Measurements from ENCODE around the gene CAMKMT. TPM values are rescaled to one million over a fixed set of nuclear protein-coding genes. Genes with fewer than 3 reads are reported as not detected.

Gene CAMKMT
- total RNA-seq, 2 experiments from 2014 or later, result 25.7 to 27.4 TPM

- H3K36me3 ChIP-seq (ENCODE audit: insufficient read depth, low read length), result peaks cover 38% of the 10 kb centered on the region
- no peaks in the 10 kb centered on the region for H4K20me1 ChIP-seq (ENCODE audit: insufficient read depth, low read length)
- TF ChIP-seq EZH2phosphoT487 (IDR thresholded peaks at IDR 0.05; ENCODE audit: borderline replicate concordance, low read depth, low read length), result no peak
- TF ChIP-seq CTCF (conservative IDR thresholded peaks at IDR 0.05; ENCODE audit: low read length), result no peak
- intact Hi-C loops (cut with micrococcal nuclease; ENCODE audit: unreplicated experiment), result no loop called here
- ChIA-PET POLR2A (interaction anchor here (0.7 kb wide), 1 partner anchor 13 kb away, joined by 3 read pairs; no protein-coding TSS in a partner anchor), CTCF (ENCODE audit: unreplicated experiment) (no interaction called here)
- H2AFZ ChIP-seq (ENCODE audit: low read length), result no peak overlapping the region
- H3K27ac ChIP-seq (ENCODE audit: low read depth, low read length, poor library complexity, severe bottlenecking), result no peak overlapping the region
- no peaks in the 10 kb centered on the region for H3K79me2 ChIP-seq (ENCODE audit: insufficient read depth, low read depth, low read length)
- no peak overlapping the region for H3K4me3 ChIP-seq (ENCODE audit: low read depth, low read length, poor library complexity, severe bottlenecking)
- H3K9me3 ChIP-seq (ENCODE audit: low read length), result peaks cover 9% of the 10 kb centered on the region
- no TSS peak for BruUV-seq (replicated peaks)
- no peaks in the 10 kb centered on the region for H3K4me1 ChIP-seq (ENCODE audit: insufficient read depth, low read length, poor library complexity, severe bottlenecking)
- no peaks in the 10 kb centered on the region for H3K9me2 ChIP-seq (ENCODE audit: insufficient read depth, low read length)
- DNase-seq (ENCODE audit: low spot score), result no peak
- no peak overlapping the region for H3K4me2 ChIP-seq (ENCODE audit: low read length)
These were observed 45.8 kb upstream of the CAMKMT start for GRCh38 chr2:44315945-44316344.

GRCh38 chr2:44320832-44321231 lies 40.9 kb upstream of the CAMKMT start:
- intact Hi-C loops (cut with micrococcal nuclease; ENCODE audit: unreplicated experiment), result no loop called here
- TF ChIP-seq CTCF (conservative IDR thresholded peaks at IDR 0.05; ENCODE audit: low read length), result no peak
- no peak for TF ChIP-seq EZH2phosphoT487 (IDR thresholded peaks at IDR 0.05; ENCODE audit: borderline replicate concordance, low read depth, low read length)
- Histone ChIP-seq H4K20me1 (ENCODE audit: insufficient read depth, low read length) (no peaks in the 10 kb centered on the region), H3K4me2 (ENCODE audit: low read length) (no peak overlapping the region), H3K9me3 (ENCODE audit: low read length) (no peaks in the 10 kb centered on the region), H3K79me2 (ENCODE audit: insufficient read depth, low read depth, low read length) (no peaks in the 10 kb centered on the region), H3K4me1 (ENCODE audit: insufficient read depth, low read length, poor library complexity, severe bottlenecking) (no peaks in the 10 kb centered on the region), H3K36me3 (ENCODE audit: insufficient read depth, low read length) (peaks cover 45% of the 10 kb centered on the region), H2AFZ (ENCODE audit: low read length) (no peak overlapping the region), H3K4me3 (ENCODE audit: low read depth, low read length, poor library complexity, severe bottlenecking) (no peak overlapping the region), H3K9me2 (ENCODE audit: insufficient read depth, low read length) (no peaks in the 10 kb centered on the region), H3K27ac (ENCODE audit: low read depth, low read length, poor library complexity, severe bottlenecking) (no peak overlapping the region)
- POLR2A ChIA-PET, result no interaction called here
- BruUV-seq (replicated peaks), result no TSS peak
- DNase-seq (ENCODE audit: low spot score), result no peak
- CTCF ChIA-PET (ENCODE audit: unreplicated experiment), result no interaction called here

- Histone ChIP-seq H3K4me1 (ENCODE audit: insufficient read depth, low read length, poor library complexity, severe bottlenecking) (no peaks in the 10 kb centered on the region), H3K36me3 (ENCODE audit: insufficient read depth, low read length) (peaks cover 50% of the 10 kb centered on the region), H2AFZ (ENCODE audit: low read length) (no peak overlapping the region), H4K20me1 (ENCODE audit: insufficient read depth, low read length) (no peaks in the 10 kb centered on the region), H3K9me2 (ENCODE audit: insufficient read depth, low read length) (no peaks in the 10 kb centered on the region), H3K9me3 (ENCODE audit: low read length) (no peaks in the 10 kb centered on the region), H3K4me2 (ENCODE audit: low read length) (no peak overlapping the region), H3K4me3 (ENCODE audit: low read depth, low read length, poor library complexity, severe bottlenecking) (no peak overlapping the region), H3K27ac (ENCODE audit: low read depth, low read length, poor library complexity, severe bottlenecking) (no peak overlapping the region), H3K79me2 (ENCODE audit: insufficient read depth, low read depth, low read length) (no peaks in the 10 kb centered on the region)
- no peak for DNase-seq (ENCODE audit: low spot score)
- intact Hi-C loops (cut with micrococcal nuclease; ENCODE audit: unreplicated experiment), result no loop called here
- BruUV-seq (replicated peaks), result no TSS peak
- POLR2A ChIA-PET, result no interaction called here
- CTCF ChIA-PET (ENCODE audit: unreplicated experiment), result no interaction called here
- TF ChIP-seq CTCF (conservative IDR thresholded peaks at IDR 0.05; ENCODE audit: low read length), result no peak
- TF ChIP-seq EZH2phosphoT487 (IDR thresholded peaks at IDR 0.05; ENCODE audit: borderline replicate concordance, low read depth, low read length), result no peak
These were observed 40.4 kb upstream of the CAMKMT start for GRCh38 chr2:44321360-44321759.
